H9 (cell line): ENCODE results near the gene TUNAR. TPM values are rescaled to one million over a fixed set of nuclear protein-coding genes. Genes with fewer than 3 reads are reported as not detected.

Experiments
- DNase-seq: peaks from one replicate; pipeline ENCODE4 v3.0.0-alpha.2; 2017
- H2AFZ ChIP-seq: one replicate; pipeline ENCODE4 v1.6.1; 2013; ENCODE audit warnings: mild to moderate bottlenecking, low read length, control low read depth, moderate library complexity
- H2AK5ac ChIP-seq: 2 replicates; pipeline ENCODE4 v1.6.1; 2013; ENCODE audit warnings: low read length, control low read depth, mixed read lengths; ENCODE audit not compliant: insufficient read length
- H2BK120ac ChIP-seq: one replicate; pipeline ENCODE4 v1.6.1; 2013; ENCODE audit warnings: low read depth, mild to moderate bottlenecking, low read length, control low read depth, inconsistent platforms; ENCODE audit not compliant: poor library complexity, severe bottlenecking
- H2BK12ac ChIP-seq: 2 replicates; pipeline ENCODE4 v1.6.1; 2013; ENCODE audit warnings: low read length, control low read depth, mixed read lengths, low read depth; ENCODE audit not compliant: insufficient read length
- H2BK15ac ChIP-seq: 2 replicates; pipeline ENCODE4 v1.6.1; 2013; ENCODE audit warnings: low read depth, low read length, control low read depth
- H2BK20ac ChIP-seq: one replicate; pipeline ENCODE4 v1.6.1; 2013; ENCODE audit warnings: low read depth, mild to moderate bottlenecking, low read length, control low read depth, inconsistent platforms; ENCODE audit not compliant: poor library complexity, severe bottlenecking
- H2BK5ac ChIP-seq: 2 replicates; pipeline ENCODE4 v1.6.1; 2013; ENCODE audit warnings: low read length, control low read depth, mixed read lengths; ENCODE audit not compliant: insufficient read length
- H3K14ac ChIP-seq: 2 replicates; pipeline ENCODE4 v1.6.1; 2013; ENCODE audit warnings: low read length, control low read depth; ENCODE audit not compliant: insufficient read depth
- H3K18ac ChIP-seq: 2 replicates; pipeline ENCODE4 v1.6.1; 2013; ENCODE audit warnings: low read depth, mild to moderate bottlenecking, mixed read lengths, low read length, control low read depth; ENCODE audit not compliant: insufficient read length
- H3K23ac ChIP-seq: 2 replicates; pipeline ENCODE4 v1.6.1; 2013; ENCODE audit warnings: low read length, control low read depth, mixed read lengths, low read depth; ENCODE audit not compliant: insufficient read length
- H3K23me2 ChIP-seq: 2 replicates; pipeline ENCODE4 v1.6.1; 2013; ENCODE audit warnings: low read depth, mild to moderate bottlenecking, mixed read lengths, low read length, control low read depth; ENCODE audit not compliant: insufficient read length, poor library complexity, severe bottlenecking
- H3K27ac ChIP-seq: 2 replicates; pipeline ENCODE4 v1.5.1; 2013; ENCODE audit warnings: low read length, control low read depth, mixed read lengths, low read depth; ENCODE audit not compliant: insufficient read length
- H3K27me3 ChIP-seq: 2 replicates; pipeline ENCODE4 v1.6.1; 2013; ENCODE audit warnings: low read length, control low read depth, inconsistent platforms; ENCODE audit not compliant: insufficient read depth
- H3K4ac ChIP-seq: 2 replicates; pipeline ENCODE4 v1.6.1; 2013; ENCODE audit warnings: low read depth, mild to moderate bottlenecking, control low read depth, inconsistent platforms, low read length, moderate library complexity
- H3K4me1 ChIP-seq: 2 replicates; pipeline ENCODE4 v1.6.1; 2013; ENCODE audit warnings: low read length, control low read depth, inconsistent platforms; ENCODE audit not compliant: insufficient read depth
- H3K4me2 ChIP-seq: 2 replicates; pipeline ENCODE4 v1.6.1; 2013; ENCODE audit warnings: low read length, control low read depth, mixed read lengths; ENCODE audit not compliant: insufficient read length, insufficient read depth
- H3K56ac ChIP-seq: 2 replicates; pipeline ENCODE4 v1.6.1; 2013; ENCODE audit warnings: low read depth, mild to moderate bottlenecking, mixed read lengths, low read length, control low read depth; ENCODE audit not compliant: insufficient read length
- H3K79me1 ChIP-seq: 2 replicates; pipeline ENCODE4 v1.6.1; 2013; ENCODE audit warnings: low read depth, mild to moderate bottlenecking, moderate library complexity, low read length, control low read depth, inconsistent platforms; ENCODE audit not compliant: insufficient read depth, poor library complexity, severe bottlenecking
- H3K79me2 ChIP-seq: 2 replicates; pipeline ENCODE4 v1.6.1; 2013; ENCODE audit warnings: low read length, control low read depth, inconsistent platforms; ENCODE audit not compliant: insufficient read depth
- H3K9ac ChIP-seq: 2 replicates; pipeline ENCODE4 v1.6.1; 2013; ENCODE audit warnings: low read length, control low read depth, mixed read lengths; ENCODE audit not compliant: insufficient read length; ENCODE audit errors: extremely low read depth
- H3K9me3 ChIP-seq: one replicate; pipeline ENCODE4 v1.6.1; 2013; ENCODE audit warnings: low read depth, low read length, inconsistent platforms; ENCODE audit not compliant: control insufficient read depth
- H3T11ph ChIP-seq: one replicate; pipeline ENCODE4 v1.6.1; 2013; ENCODE audit warnings: mild to moderate bottlenecking, low read length, control low read depth, inconsistent platforms
- H4K20me1 ChIP-seq: one replicate; pipeline ENCODE4 v1.6.1; 2013; ENCODE audit not compliant: control insufficient read depth, insufficient read length, insufficient read depth
- H4K5ac ChIP-seq: 2 replicates; pipeline ENCODE4 v1.6.1; 2013; ENCODE audit warnings: low read depth, mild to moderate bottlenecking, mixed read lengths, low read length, control low read depth; ENCODE audit not compliant: insufficient read length
- H4K8ac ChIP-seq: replicated peaks from 2 replicates; pipeline ENCODE4 v1.6.1; 2013; ENCODE audit warnings: low read length, control low read depth, mixed read lengths, low read depth; ENCODE audit not compliant: insufficient read length
- H4K91ac ChIP-seq: 2 replicates; pipeline ENCODE4 v1.6.1; 2013; ENCODE audit warnings: low read depth, mild to moderate bottlenecking, moderate library complexity, mixed read lengths, low read length, control low read depth; ENCODE audit not compliant: insufficient read length
- H3K27ac Mint-ChIP-seq, 3 experiments: 2 replicates in 2 of 3; 3 replicates in 1 of 3; pipeline ENCODE4 v1.8.0; 2020 to 2021; ENCODE audit warnings: mixed read lengths in 3 of 3, mild to moderate bottlenecking in 1 of 3, moderate library complexity in 1 of 3
- H3K27me3 Mint-ChIP-seq: 2 replicates; pipeline ENCODE4 v1.8.0; 2021; ENCODE audit warnings: low read depth, mild to moderate bottlenecking, moderate library complexity, mixed read lengths
- H3K36me3 Mint-ChIP-seq, 3 experiments: 2 replicates in 2 of 3; 3 replicates in 1 of 3; pipeline ENCODE4 v1.8.0; 2020 to 2021; ENCODE audit warnings: low read depth in 3 of 3, mixed read lengths in 3 of 3; ENCODE audit not compliant: insufficient read depth in 1 of 3
- H3K4me1 Mint-ChIP-seq, 2 experiments: 2 replicates each; pipeline ENCODE4 v1.8.0; 2020; ENCODE audit warnings: mixed read lengths in 2 of 2
- H3K4me3 Mint-ChIP-seq, 2 experiments: 2 replicates in 1 of 2; 3 replicates in 1 of 2; pipeline ENCODE4 v1.8.0; 2020 to 2021; ENCODE audit warnings: mild to moderate bottlenecking in 2 of 2, mixed read lengths in 2 of 2, moderate library complexity in 1 of 2
- H3K9me3 Mint-ChIP-seq, 2 experiments: 2 replicates in 1 of 2; 3 replicates in 1 of 2; pipeline ENCODE4 v1.8.0; 2020; ENCODE audit warnings: mild to moderate bottlenecking in 2 of 2, mixed read lengths in 2 of 2, moderate library complexity in 1 of 2
- CTCF ChIP-seq: fragments of 200-600 bp; sonication (generic); conservative IDR thresholded peaks from 3 replicates; pipeline ENCODE4 v1.8.0; 2021; ENCODE audit warnings: antibody characterized with exemption, mild to moderate bottlenecking
- WGBS: extraction: QIAGEN DNeasy Blood & Tissue Kit; methylation state at CpG from one replicate; pipeline ENCODE4 v1.1.7; 2013; ENCODE audit warnings: missing lambda C conversion rate, low lambda C conversion rate, mixed read lengths; ENCODE audit not compliant: insufficient read length; ENCODE audit errors: extremely low coverage; 5-methylcytosine and 5-hydroxymethylcytosine counted together
- total RNA-seq: library from RNA; stranded (reverse); gene quantifications from 2 replicates; pipeline ENCODE4 v1.2.1, GENCODE V29; 2021

The TUNAR gene
- total RNA-seq, 1 experiment from 2014 or later = 26.2 TPM

GRCh38 chr14:95840094-95840700, 36.4 kb upstream of the TUNAR start:
- no peak for TF ChIP-seq CTCF
- H3K4me1 Mint-ChIP-seq = peaks cover 13 to 15% of the 10 kb centered on the region in 2 experiments
- Histone ChIP-seq H3K79me2 (no peaks in the 10 kb centered on the region), H2AK5ac (no peak overlapping the region), H3K9ac (no peak overlapping the region), H3K56ac (no peak overlapping the region), H4K20me1 (no peaks in the 10 kb centered on the region), H2AFZ (no peak overlapping the region), H2BK120ac (no peak overlapping the region), H3T11ph (no peak overlapping the region), H3K23me2 (no peaks in the 10 kb centered on the region), H4K91ac (no peak overlapping the region), H3K4me1 (no peaks in the 10 kb centered on the region; the same call in 1 of the 2 replicates), H3K4ac (no peak overlapping the region), H2BK20ac (no peak overlapping the region), H2BK5ac (no peak overlapping the region), H2BK15ac (no peak overlapping the region), H3K23ac (no peak overlapping the region), H3K18ac (no peak overlapping the region), H3K4me2 (no peak overlapping the region), H3K27ac (no peak overlapping the region), H2BK12ac (no peak overlapping the region), H4K5ac (no peak overlapping the region), H3K27me3 (no peaks in the 10 kb centered on the region), H3K9me3 (no peaks in the 10 kb centered on the region), H4K8ac (no peak overlapping the region), H3K79me1 (no peaks in the 10 kb centered on the region), H3K14ac (no peak overlapping the region)
- no peaks in the 10 kb centered on the region for H3K9me3 Mint-ChIP-seq
- peak overlapping the region in 1 of 3 experiments; percentile 55; a peak in 2 of 7 replicates for H3K27ac Mint-ChIP-seq
- no peak overlapping the region for H3K4me3 Mint-ChIP-seq
- peaks cover 10% of the 10 kb centered on the region for H3K27me3 Mint-ChIP-seq
- no peaks in the 10 kb centered on the region; a peak in 1 of 7 replicates for H3K36me3 Mint-ChIP-seq
- WGBS = no CpG with 5 or more reads among the region's 7 CpGs
- DNase-seq = no peak
